Measurements from ENCODE around the gene TXK.

The TXK gene

DNA sequence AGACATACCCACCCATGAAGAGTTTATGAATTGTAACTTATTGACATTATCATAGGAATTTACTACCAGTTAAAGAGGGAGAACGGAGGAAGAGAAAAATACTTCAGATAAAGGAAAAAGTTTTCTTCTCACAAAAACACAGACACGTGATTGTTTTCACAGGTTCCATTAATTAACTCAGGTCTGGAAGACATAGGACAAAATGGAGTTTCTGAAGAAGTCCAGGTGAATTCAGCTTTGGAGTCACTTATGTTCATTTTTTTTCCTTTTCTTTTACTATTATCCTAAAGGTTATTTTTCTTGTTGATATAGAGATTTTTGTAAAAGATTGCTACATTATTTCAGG, 97.0 kb downstream of the TXK start:
- H3K4me1 ChIP-seq (ENCODE audit: control insufficient read depth, low read depth, low read length) = no peaks in the 10 kb centered on the region
- no peak overlapping the region for H3K4ac ChIP-seq (ENCODE audit: low read depth, low read length)
- no peak overlapping the region for H3K27ac ChIP-seq (ENCODE audit: low read depth, low read length)
- H3K9ac ChIP-seq (ENCODE audit: low read length) = no peak overlapping the region
- H4K5ac ChIP-seq (ENCODE audit: low read length) = no peak overlapping the region
- no CpG with 5 or more reads among the region's 2 CpGs for WGBS (ENCODE audit: extremely low coverage, insufficient coverage, low lambda C conversion rate)
- H2AK5ac ChIP-seq (ENCODE audit: low read length) = no peak overlapping the region
- no peaks in the 10 kb centered on the region for H3K79me1 ChIP-seq (ENCODE audit: low read length)
- no peak overlapping the region for H2BK5ac ChIP-seq (ENCODE audit: low read length)
- H3K4me2 ChIP-seq (ENCODE audit: low read length) = no peak overlapping the region
- no peak overlapping the region for H2BK120ac ChIP-seq (ENCODE audit: low read depth, low read length)
- DNase-seq = no peak
- H3K27me3 ChIP-seq (ENCODE audit: insufficient read depth, low read length, poor library complexity) = no peaks in the 10 kb centered on the region
- no peak overlapping the region for H3K23ac ChIP-seq (ENCODE audit: low read length)
- H3K18ac ChIP-seq (ENCODE audit: low read length) = no peak overlapping the region
- no peaks in the 10 kb centered on the region for H3K36me3 ChIP-seq (ENCODE audit: control insufficient read depth, insufficient read depth, low read length)
- H3K79me2 ChIP-seq (ENCODE audit: control insufficient read depth, insufficient read depth, low read length) = no peaks in the 10 kb centered on the region
- no peak overlapping the region for H3K4me3 ChIP-seq (ENCODE audit: low read length)
- no peak overlapping the region for H2BK15ac ChIP-seq (replicated peaks; ENCODE audit: low read depth)
- H3K56ac ChIP-seq (ENCODE audit: low read length) = no peak overlapping the region
- no peak overlapping the region for H4K8ac ChIP-seq (ENCODE audit: low read depth, low read length)

DNA sequence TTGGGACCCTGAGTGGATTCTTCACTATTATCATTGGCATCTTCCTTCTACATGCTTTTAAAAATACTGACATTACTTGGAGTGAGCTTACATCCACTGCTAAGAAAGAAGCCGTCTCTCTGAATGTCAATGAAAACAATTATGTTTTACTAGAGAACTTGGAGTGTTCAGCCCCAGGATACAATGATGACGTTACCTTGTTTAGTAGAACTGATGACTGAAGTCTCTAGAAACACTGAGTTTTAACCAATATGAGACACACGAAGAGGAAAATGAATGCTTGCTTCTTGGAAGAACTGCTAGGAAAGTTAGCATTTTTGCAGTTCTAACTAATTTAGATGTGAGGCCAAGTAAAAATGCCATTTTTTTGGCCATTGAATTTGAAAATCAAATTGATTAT, 98.1 kb downstream of the TXK start:
- no peak for DNase-seq
- Histone ChIP-seq H3K56ac (ENCODE audit: low read length) (no peak overlapping the region), H3K9ac (ENCODE audit: low read length) (no peak overlapping the region), H3K79me2 (ENCODE audit: control insufficient read depth, insufficient read depth, low read length) (no peaks in the 10 kb centered on the region), H2AK5ac (ENCODE audit: low read length) (no peak overlapping the region), H3K4ac (ENCODE audit: low read depth, low read length) (no peak overlapping the region), H2BK15ac (replicated peaks; ENCODE audit: low read depth) (no peak overlapping the region), H4K5ac (ENCODE audit: low read length) (no peak overlapping the region), H2BK5ac (ENCODE audit: low read length) (no peak overlapping the region), H3K4me3 (ENCODE audit: low read length) (no peak overlapping the region), H3K27ac (ENCODE audit: low read depth, low read length) (no peak overlapping the region), H3K27me3 (ENCODE audit: insufficient read depth, low read length, poor library complexity) (no peaks in the 10 kb centered on the region), H4K8ac (ENCODE audit: low read depth, low read length) (no peak overlapping the region), H3K79me1 (ENCODE audit: low read length) (no peaks in the 10 kb centered on the region), H2BK120ac (ENCODE audit: low read depth, low read length) (no peak overlapping the region), H3K4me2 (ENCODE audit: low read length) (no peak overlapping the region), H3K36me3 (ENCODE audit: control insufficient read depth, insufficient read depth, low read length) (no peaks in the 10 kb centered on the region), H3K4me1 (ENCODE audit: control insufficient read depth, low read depth, low read length) (no peaks in the 10 kb centered on the region), H3K23ac (ENCODE audit: low read length) (no peak overlapping the region), H3K18ac (ENCODE audit: low read length) (no peak overlapping the region)
- no CpG with 5 or more reads among the region's 3 CpGs for WGBS (ENCODE audit: extremely low coverage, insufficient coverage, low lambda C conversion rate)

DNA sequence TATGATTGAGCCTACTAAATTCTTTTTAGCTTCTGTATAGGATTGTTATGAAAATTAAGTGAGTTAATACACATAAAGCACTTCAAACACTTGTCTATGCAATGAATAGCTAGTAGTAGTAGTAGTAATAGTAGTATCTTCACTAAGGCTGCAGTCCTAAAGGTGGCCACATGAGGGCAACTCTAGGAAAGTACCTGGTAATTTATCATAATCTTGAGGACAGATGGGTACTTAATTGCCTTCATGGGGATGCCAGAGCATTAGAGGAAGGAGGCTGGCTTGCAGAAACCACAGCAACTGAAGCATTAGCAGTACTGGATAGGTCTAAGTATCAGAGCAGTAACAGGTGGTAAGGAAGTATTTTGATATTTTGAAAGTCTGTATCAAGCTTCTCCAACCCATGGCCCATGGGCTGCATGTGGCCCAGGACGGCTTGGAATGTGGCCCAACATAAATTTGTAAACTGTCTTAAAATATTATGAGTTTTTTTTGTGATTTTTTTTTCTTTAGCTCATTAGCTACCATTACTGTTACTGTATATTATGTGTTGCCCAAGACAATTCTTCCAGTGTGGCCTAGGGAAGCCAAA, 100.1 kb downstream of the TXK start:
- no peak overlapping the region for H2BK5ac ChIP-seq (ENCODE audit: low read length)
- WGBS (ENCODE audit: extremely low coverage, insufficient coverage, low lambda C conversion rate) = no CpG with 5 or more reads among the region's 1 CpG
- H2BK120ac ChIP-seq (ENCODE audit: low read depth, low read length) = no peak overlapping the region
- H4K8ac ChIP-seq (ENCODE audit: low read depth, low read length) = no peak overlapping the region
- H3K27ac ChIP-seq (ENCODE audit: low read depth, low read length) = no peak overlapping the region
- H3K23ac ChIP-seq (ENCODE audit: low read length) = no peak overlapping the region
- H3K18ac ChIP-seq (ENCODE audit: low read length) = peak overlapping the region; percentile 51
- H3K4me3 ChIP-seq (ENCODE audit: low read length) = no peak overlapping the region
- H4K5ac ChIP-seq (ENCODE audit: low read length) = no peak overlapping the region
- H3K27me3 ChIP-seq (ENCODE audit: insufficient read depth, low read length, poor library complexity) = no peaks in the 10 kb centered on the region
- H2AK5ac ChIP-seq (ENCODE audit: low read length) = no peak overlapping the region
- no peak overlapping the region for H3K56ac ChIP-seq (ENCODE audit: low read length)
- DNase-seq = peak; percentile 67
- no peaks in the 10 kb centered on the region for H3K79me2 ChIP-seq (ENCODE audit: control insufficient read depth, insufficient read depth, low read length)
- H3K9ac ChIP-seq (ENCODE audit: low read length) = no peak overlapping the region
- H3K4me2 ChIP-seq (ENCODE audit: low read length) = no peak overlapping the region
- no peak overlapping the region for H2BK15ac ChIP-seq (replicated peaks; ENCODE audit: low read depth)
- H3K4ac ChIP-seq (ENCODE audit: low read depth, low read length) = no peak overlapping the region
- no peaks in the 10 kb centered on the region for H3K4me1 ChIP-seq (ENCODE audit: control insufficient read depth, low read depth, low read length)
- H3K79me1 ChIP-seq (ENCODE audit: low read length) = no peaks in the 10 kb centered on the region
- no peaks in the 10 kb centered on the region for H3K36me3 ChIP-seq (ENCODE audit: control insufficient read depth, insufficient read depth, low read length)

DNA sequence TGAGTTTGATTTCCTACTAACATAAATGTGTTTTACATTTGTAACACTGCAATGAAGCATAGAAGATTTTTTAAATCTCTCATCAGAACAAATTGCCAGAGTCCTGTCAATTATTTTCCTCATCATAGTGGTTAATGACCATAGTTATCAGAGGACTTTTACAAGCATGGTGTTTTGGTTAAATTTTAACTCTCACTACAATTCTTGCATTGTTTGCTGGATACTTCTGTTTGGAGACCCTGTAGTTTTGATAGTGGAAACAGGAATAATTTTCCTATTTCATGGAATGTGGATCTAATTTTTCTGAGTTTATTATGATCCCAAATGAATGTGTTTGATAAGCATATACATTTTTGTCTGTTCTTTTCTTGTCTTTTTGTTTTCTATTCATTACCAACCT, 100.6 kb downstream of the TXK start:
- no peak overlapping the region for H3K4me2 ChIP-seq (ENCODE audit: low read length)
- no peak overlapping the region for H3K56ac ChIP-seq (ENCODE audit: low read length)
- no peaks in the 10 kb centered on the region for H3K27me3 ChIP-seq (ENCODE audit: insufficient read depth, low read length, poor library complexity)
- H3K27ac ChIP-seq (ENCODE audit: low read depth, low read length) = no peak overlapping the region
- no peak overlapping the region for H3K23ac ChIP-seq (ENCODE audit: low read length)
- H3K4me1 ChIP-seq (ENCODE audit: control insufficient read depth, low read depth, low read length) = no peaks in the 10 kb centered on the region
- no peak overlapping the region for H2AK5ac ChIP-seq (ENCODE audit: low read length)
- DNase-seq = no peak
- no peak overlapping the region for H4K8ac ChIP-seq (ENCODE audit: low read depth, low read length)
- no peaks in the 10 kb centered on the region for H3K79me1 ChIP-seq (ENCODE audit: low read length)
- H2BK15ac ChIP-seq (replicated peaks; ENCODE audit: low read depth) = no peak overlapping the region
- no peak overlapping the region for H3K4me3 ChIP-seq (ENCODE audit: low read length)
- H3K79me2 ChIP-seq (ENCODE audit: control insufficient read depth, insufficient read depth, low read length) = no peaks in the 10 kb centered on the region
- H4K5ac ChIP-seq (ENCODE audit: low read length) = no peak overlapping the region
- no peak overlapping the region for H3K4ac ChIP-seq (ENCODE audit: low read depth, low read length)
- H3K36me3 ChIP-seq (ENCODE audit: control insufficient read depth, insufficient read depth, low read length) = no peaks in the 10 kb centered on the region
- no peak overlapping the region for H3K18ac ChIP-seq (ENCODE audit: low read length)
- no peak overlapping the region for H3K9ac ChIP-seq (ENCODE audit: low read length)
- no peak overlapping the region for H2BK120ac ChIP-seq (ENCODE audit: low read depth, low read length)
- H2BK5ac ChIP-seq (ENCODE audit: low read length) = no peak overlapping the region

DNA sequence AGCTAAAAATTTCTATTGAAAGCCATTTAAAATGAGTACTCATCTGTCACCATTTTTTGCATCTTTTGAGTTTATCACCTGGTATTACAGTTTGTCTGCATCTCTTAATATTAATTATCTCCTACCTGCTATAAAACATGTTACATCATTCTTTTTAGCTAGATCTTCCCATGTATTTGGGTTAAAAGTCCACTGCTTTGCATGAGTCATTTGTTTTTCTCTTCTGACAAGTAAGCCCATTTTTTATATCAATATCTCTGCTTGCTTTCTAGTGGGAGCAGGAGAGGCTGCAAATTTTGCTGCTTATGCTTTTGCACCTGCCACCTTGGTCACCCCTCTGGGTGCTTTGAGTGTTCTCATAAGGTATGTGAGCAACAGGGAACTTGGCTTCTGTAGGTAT, 101.3 kb downstream of the TXK start:
- Histone ChIP-seq H4K8ac (ENCODE audit: low read depth, low read length) (no peak overlapping the region), H3K56ac (ENCODE audit: low read length) (no peak overlapping the region), H3K4ac (ENCODE audit: low read depth, low read length) (no peak overlapping the region), H3K18ac (ENCODE audit: low read length) (no peak overlapping the region), H3K36me3 (ENCODE audit: control insufficient read depth, insufficient read depth, low read length) (no peaks in the 10 kb centered on the region), H2BK5ac (ENCODE audit: low read length) (no peak overlapping the region), H3K9ac (ENCODE audit: low read length) (no peak overlapping the region), H3K27ac (ENCODE audit: low read depth, low read length) (no peak overlapping the region), H2AK5ac (ENCODE audit: low read length) (no peak overlapping the region), H2BK15ac (replicated peaks; ENCODE audit: low read depth) (no peak overlapping the region), H3K23ac (ENCODE audit: low read length) (no peak overlapping the region), H4K5ac (ENCODE audit: low read length) (no peak overlapping the region), H3K27me3 (ENCODE audit: insufficient read depth, low read length, poor library complexity) (no peaks in the 10 kb centered on the region), H3K79me2 (ENCODE audit: control insufficient read depth, insufficient read depth, low read length) (no peaks in the 10 kb centered on the region), H3K4me1 (ENCODE audit: control insufficient read depth, low read depth, low read length) (no peaks in the 10 kb centered on the region), H3K79me1 (ENCODE audit: low read length) (no peaks in the 10 kb centered on the region), H3K4me2 (ENCODE audit: low read length) (no peak overlapping the region), H2BK120ac (ENCODE audit: low read depth, low read length) (peak overlapping the region; percentile 28), H3K4me3 (ENCODE audit: low read length) (no peak overlapping the region)
- DNase-seq = no peak

DNA sequence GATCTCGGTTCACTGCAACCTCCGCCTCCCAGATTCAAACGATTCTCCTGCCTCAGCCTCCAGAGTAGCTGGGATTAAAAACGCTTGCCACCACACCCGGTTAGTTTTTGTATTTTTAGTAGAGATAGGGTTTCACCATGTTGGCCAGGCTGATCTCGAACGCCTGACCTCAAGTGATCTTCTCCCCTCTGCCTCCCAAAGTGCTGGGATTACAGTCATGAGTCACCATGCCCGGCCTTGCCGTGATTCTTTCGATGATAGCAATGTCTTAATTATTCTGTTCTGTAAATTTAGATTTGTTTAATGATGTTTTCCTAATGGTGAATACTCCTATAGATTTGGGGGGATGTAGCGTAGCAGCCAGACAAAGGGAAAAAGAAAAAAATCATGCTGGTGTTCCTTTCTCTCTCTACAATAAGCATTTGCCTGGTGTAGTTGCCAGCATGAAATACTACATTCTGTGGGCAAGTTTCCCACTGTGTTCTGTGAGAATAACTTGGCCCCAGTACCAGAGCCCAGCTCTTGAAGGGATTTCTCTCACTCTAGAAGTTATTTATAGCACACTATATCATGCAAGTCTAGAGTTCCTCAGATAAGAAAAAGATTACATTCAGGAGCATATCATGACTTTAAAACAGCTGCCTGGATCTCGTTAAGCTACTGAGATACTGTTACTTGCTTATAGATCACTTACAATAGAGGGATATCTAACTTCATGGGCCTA, 102.1 kb downstream of the TXK start:
- Histone ChIP-seq H4K8ac (ENCODE audit: low read depth, low read length) (no peak overlapping the region), H3K56ac (ENCODE audit: low read length) (no peak overlapping the region), H3K4me3 (ENCODE audit: low read length) (no peak overlapping the region), H3K79me1 (ENCODE audit: low read length) (no peaks in the 10 kb centered on the region), H3K27ac (ENCODE audit: low read depth, low read length) (peak overlapping the region; percentile 73), H2BK120ac (ENCODE audit: low read depth, low read length) (no peak overlapping the region), H2BK5ac (ENCODE audit: low read length) (no peak overlapping the region), H3K4me2 (ENCODE audit: low read length) (no peak overlapping the region), H3K36me3 (ENCODE audit: control insufficient read depth, insufficient read depth, low read length) (no peaks in the 10 kb centered on the region), H2AK5ac (ENCODE audit: low read length) (no peak overlapping the region), H3K9ac (ENCODE audit: low read length) (no peak overlapping the region), H3K27me3 (ENCODE audit: insufficient read depth, low read length, poor library complexity) (no peaks in the 10 kb centered on the region), H2BK15ac (replicated peaks; ENCODE audit: low read depth) (no peak overlapping the region), H4K5ac (ENCODE audit: low read length) (no peak overlapping the region), H3K23ac (ENCODE audit: low read length) (no peak overlapping the region), H3K4ac (ENCODE audit: low read depth, low read length) (no peak overlapping the region), H3K4me1 (ENCODE audit: control insufficient read depth, low read depth, low read length) (no peaks in the 10 kb centered on the region), H3K79me2 (ENCODE audit: control insufficient read depth, insufficient read depth, low read length) (no peaks in the 10 kb centered on the region), H3K18ac (ENCODE audit: low read length) (no peak overlapping the region)
- WGBS (ENCODE audit: extremely low coverage, insufficient coverage, low lambda C conversion rate) = no CpG with 5 or more reads among the region's 12 CpGs
- peak; percentile 78 for DNase-seq

Measured in mesendoderm (in vitro differentiated cells).